Activated CD4-positive, alpha-beta T cell treated with anti-CD3 and anti-CD28 coated beads, Interleukin-2, amount 50 U/mL, for 1 hour (primary cell): ENCODE measurements around the gene SENP5.

Experiments
- DNase-seq: peaks from one replicate; pipeline ENCODE4 v3.0.0-alpha.2; 2020

The SENP5 gene

GRCh38 chr3:196886144-196886543 lies 18.4 kb downstream of the SENP5 start:
- no peak for DNase-seq

GRCh38 chr3:196889844-196890708 lies 22.4 kb downstream of the SENP5 start:
- no peak for DNase-seq

GRCh38 chr3:196894557-196895295 lies 27.0 kb downstream of the SENP5 start:
- no peak for DNase-seq

- no peak for DNase-seq
Measured at GRCh38 chr3:196896229-196896628, 28.5 kb downstream of the SENP5 start.

- no peak for DNase-seq
Measured at GRCh38 chr3:196901768-196902167, 34.0 kb downstream of the SENP5 start.

- no peak for DNase-seq
Measured at GRCh38 chr3:196902296-196902695, 34.6 kb downstream of the SENP5 start.

- DNase-seq, result no peak
Measured at GRCh38 chr3:196903740-196904139, 36.0 kb downstream of the SENP5 start.

- DNase-seq, result no peak
Measured at GRCh38 chr3:196914866-196915265, 47.1 kb downstream of the SENP5 start.

- no peak for DNase-seq
Measured at GRCh38 chr3:196915375-196915774, 47.7 kb downstream of the SENP5 start.

GRCh38 chr3:196916221-196916620 lies 48.5 kb downstream of the SENP5 start:
- no peak for DNase-seq

GRCh38 chr3:196916995-196917394 lies 49.3 kb downstream of the SENP5 start:
- no peak for DNase-seq

GRCh38 chr3:196918968-196919367 lies 51.2 kb downstream of the SENP5 start:
- no peak for DNase-seq

- DNase-seq, result no peak
Measured at GRCh38 chr3:196920733-196921132, 53.0 kb downstream of the SENP5 start.

GRCh38 chr3:196927571-196928453 lies 60.1 kb downstream of the SENP5 start:
- no peak for DNase-seq

GRCh38 chr3:196931157-196931556 lies 63.4 kb downstream of the SENP5 start:
- no peak for DNase-seq

GRCh38 chr3:196931828-196932587 lies 64.3 kb downstream of the SENP5 start:
- DNase-seq, result no peak

GRCh38 chr3:196932600-196932999 lies 64.9 kb downstream of the SENP5 start:
- DNase-seq, result no peak

- no peak for DNase-seq
Measured at GRCh38 chr3:196936288-196936687, 68.6 kb downstream of the SENP5 start.

GRCh38 chr3:196938124-196938523 lies 70.4 kb downstream of the SENP5 start:
- no peak for DNase-seq

- DNase-seq, result no peak
Measured at GRCh38 chr3:196938576-196938975, 70.9 kb downstream of the SENP5 start.

GRCh38 chr3:196941729-196942225 lies 74.1 kb downstream of the SENP5 start:
- DNase-seq, result peak; percentile 57
